SK-N-SH (cell line): ENCODE data around the gene VPS26A. TPM values are rescaled to one million over a fixed set of nuclear protein-coding genes. Genes with fewer than 3 reads are reported as not detected.

Experiments
- CTCF ChIA-PET: fragments of 300-600, 350-600 bp; formaldehyde crosslinking; extraction: SDS; loops from one replicate; lab custom pipeline; 2021; lab: Yijun Ruan, JAX
- POLR2A ChIA-PET: fragments of 350-600 bp; sonication (Branson Sonifier 250); formaldehyde crosslinking; extraction: SDS; loops from one replicate; lab custom pipeline; 2020; ENCODE audit warnings: antibody characterized with exemption, inconsistent platforms; lab: Yijun Ruan, JAX
- DNase-seq: peaks from one replicate; pipeline ENCODE4 v3.0.0; 2012
- H2AFZ ChIP-seq: fragments of 200-600 bp; sonication (generic); 2 replicates; pipeline ENCODE4 v1.8.1; 2016; ENCODE audit warnings: antibody characterized with exemption, mild to moderate bottlenecking, low read depth
- H3F3A ChIP-seq: fragments of 200-600 bp; sonication (generic); replicated peaks from 2 replicates; pipeline ENCODE3; 2016; ENCODE audit warnings: antibody characterized with exemption, mild to moderate bottlenecking; ENCODE audit not compliant: insufficient read depth
- H3K27ac ChIP-seq, 2 experiments: fragments of 200-500 bp in 1 of 2; fragments of 200-600 bp in 1 of 2; sonication (Bioruptor generic) in 1 of 2; sonication (generic), shearing (Covaris generic) in 1 of 2; 2 replicates each; pipeline versions ENCODE4 v1.5.1 to v1.6.1; 2014 to 2016; ENCODE audit warnings: low read depth in 2 of 2, inconsistent platforms in 1 of 2, low read length in 1 of 2, mild to moderate bottlenecking in 1 of 2, mixed read lengths in 1 of 2
- H3K27me3 ChIP-seq: fragments of 200-600 bp; sonication (generic), shearing (Covaris generic); 2 replicates; pipeline ENCODE4 v1.6.1; 2016; ENCODE audit warnings: mixed run types; ENCODE audit not compliant: insufficient read depth
- H3K36me3 ChIP-seq, 2 experiments: fragments of 200-500 bp in 1 of 2; fragments of 200-600 bp in 1 of 2; sonication (Bioruptor generic) in 1 of 2; sonication (generic) in 1 of 2; replicated peaks in 1 of 2; 2 replicates each; pipeline versions ENCODE3 to v1.5.1; 2014 to 2016; ENCODE audit warnings: low read length in 1 of 2, mild to moderate bottlenecking in 1 of 2; ENCODE audit not compliant: insufficient read depth in 2 of 2, control insufficient read depth in 1 of 2
- H3K4me1 ChIP-seq, 2 experiments: fragments of 200-500 bp in 1 of 2; fragments of 200-600 bp in 1 of 2; sonication (Bioruptor generic) in 1 of 2; sonication (generic), shearing (Covaris generic) in 1 of 2; 2 replicates each; pipeline versions ENCODE4 v1.5.1 to v1.6.1; 2014 to 2016; ENCODE audit warnings: low read depth in 1 of 2, low read length in 1 of 2, mixed run types in 1 of 2; ENCODE audit not compliant: insufficient read depth in 2 of 2, control insufficient read depth in 1 of 2
- H3K4me2 ChIP-seq: fragments of 200-600 bp; sonication (generic), shearing (Covaris generic); 2 replicates; pipeline ENCODE4 v1.6.1; 2017; ENCODE audit warnings: mixed run types
- H3K4me3 ChIP-seq, 2 experiments: fragments of 200-500 bp in 1 of 2; fragments of 200-600 bp in 1 of 2; sonication (Bioruptor generic) in 1 of 2; sonication (generic), shearing (Covaris generic) in 1 of 2; 2 replicates each; pipeline versions ENCODE4 v1.5.1 to v1.8.1; 2014 to 2016; ENCODE audit warnings: low read depth in 2 of 2, inconsistent platforms in 1 of 2, low read length in 1 of 2, mild to moderate bottlenecking in 1 of 2, mixed read lengths in 1 of 2, moderate library complexity in 1 of 2
- H3K79me2 ChIP-seq: fragments of 200-600 bp; sonication (generic); 2 replicates; pipeline ENCODE4 v1.8.1; 2017; ENCODE audit warnings: mild to moderate bottlenecking; ENCODE audit not compliant: insufficient read depth
- H3K9ac ChIP-seq: fragments of 200-600 bp; sonication (generic); 2 replicates; pipeline ENCODE4 v1.6.1; 2017; ENCODE audit warnings: mixed run types
- H3K9me2 ChIP-seq: fragments of 200-600 bp; sonication (generic); 2 replicates; pipeline ENCODE4 v1.6.1; 2017; ENCODE audit warnings: mixed run types
- H3K9me3 ChIP-seq: fragments of 200-600 bp; sonication (generic); 2 replicates; pipeline ENCODE4 v1.6.1; 2017; ENCODE audit warnings: mixed run types, mild to moderate bottlenecking, moderate library complexity
- H4K20me1 ChIP-seq: fragments of 200-600 bp; sonication (generic); 2 replicates; pipeline ENCODE4 v1.6.1; 2017; ENCODE audit warnings: mild to moderate bottlenecking, mixed run types; ENCODE audit not compliant: insufficient read depth
- CHD2 ChIP-seq: fragments of 150-350 bp; IDR thresholded peaks from 2 replicates; pipeline ENCODE4 v1.6.1; 2018; ENCODE audit warnings: low read length; ENCODE audit not compliant: partially characterized antibody
- ELF1 ChIP-seq: IDR thresholded peaks from 2 replicates; pipeline ENCODE4 v1.4.0; 2012
- EP300 ChIP-seq, 2 experiments: IDR thresholded peaks; 2 replicates each; pipeline versions ENCODE4 v1.4.0 to v1.6.1; 2012; ENCODE audit warnings: borderline replicate concordance in 1 of 2, low read depth in 1 of 2, low read length in 1 of 2
- FOSL2 ChIP-seq: IDR thresholded peaks from 2 replicates; pipeline ENCODE4 v1.4.0; 2012; ENCODE audit warnings: low read depth, mild to moderate bottlenecking, moderate library complexity, borderline replicate concordance
- GABPA ChIP-seq: IDR thresholded peaks from 2 replicates; pipeline ENCODE4 v1.4.0; 2012; ENCODE audit warnings: low read depth, mild to moderate bottlenecking
- GATA2 ChIP-seq: sonication (generic); formaldehyde crosslinking; IDR thresholded peaks from 2 replicates; pipeline ENCODE4 v1.5.0; 2020; ENCODE audit warnings: mild to moderate bottlenecking, missing genetic modification reagents
- IRF3 ChIP-seq: fragments of 150-350 bp; IDR thresholded peaks from 2 replicates; pipeline ENCODE4 v1.6.1; 2016; ENCODE audit warnings: mild to moderate bottlenecking, low read depth, low read length
- MXI1 ChIP-seq: IDR thresholded peaks from 2 replicates; pipeline ENCODE4 v1.6.1; 2012; ENCODE audit warnings: mild to moderate bottlenecking, low read depth, low read length, improper control_type of control experiment
- NFIC ChIP-seq: IDR thresholded peaks from 2 replicates; pipeline ENCODE4 v1.4.0; 2012; ENCODE audit warnings: borderline replicate concordance
- PBX3 ChIP-seq: IDR thresholded peaks from 2 replicates; pipeline ENCODE4; 2012
- RAD21 ChIP-seq: IDR thresholded peaks from 2 replicates; pipeline ENCODE4 v1.6.1; 2012; ENCODE audit warnings: mild to moderate bottlenecking, low read length
- REST ChIP-seq: IDR thresholded peaks from 2 replicates; pipeline ENCODE4 v1.6.1; 2012; ENCODE audit warnings: mild to moderate bottlenecking, low read depth, low read length, moderate library complexity
- WGBS: methylation state at CpG from one replicate; pipeline ENCODE4 v1.1.6; 2017; ENCODE audit warnings: low lambda C conversion rate; 5-methylcytosine and 5-hydroxymethylcytosine counted together
- polyA plus RNA-seq, 3 experiments: library from polyadenylated mRNA; depleted of rRNA; stranded (reverse); fragments of >200 nt; gene quantifications; 2 replicates each; pipeline ENCODE4 v1.2.3, GENCODE V29; 2012

Gene VPS26A
- polyA plus RNA-seq, 1 of the 3 experiments (the other 2 are of a cell fraction): 10.6 TPM

- no peak for TF ChIP-seq IRF3
- TF ChIP-seq GATA2 (CRISPR knock-in tag): no peak
- no peak for TF ChIP-seq REST
- no peak for TF ChIP-seq ELF1
- TF ChIP-seq, all 33 proteins: peak for 0
Measured at GRCh38 chr10:69208761-69209160, 84.8 kb downstream of the VPS26A start (continued).

- no peaks in the 10 kb centered on the region for H4K20me1 ChIP-seq
- CTCF ChIA-PET: no interaction called here
- TF ChIP-seq FOSL2: no peak
- no peak for TF ChIP-seq CHD2
- no peak for TF ChIP-seq MXI1
- TF ChIP-seq RAD21: no peak
- no peak for TF ChIP-seq NFIC
- TF ChIP-seq EP300 (IDR thresholded peaks at IDR 0.05; ENCODE audit: borderline replicate concordance in 1 of 2, low read depth in 1 of 2, low read length in 1 of 2): no peak
- TF ChIP-seq GABPA: no peak
- no peak for TF ChIP-seq PBX3
Measured at GRCh38 chr10:69209787-69210484, 86.0 kb downstream of the VPS26A start.

More at GRCh38 chr10:69209787-69210484, 86.0 kb downstream of the VPS26A start:
- 81% methylated on average over 3 of the region's 3 CpGs for WGBS
- Histone ChIP-seq H3K36me3 (peaks cover 24 to 32% of the 10 kb centered on the region in 2 experiments), H3K9me3 (no peaks in the 10 kb centered on the region), H2AFZ (no peak overlapping the region), H3K27ac (no peak overlapping the region), H3K4me1 (no peaks in the 10 kb centered on the region), H3K9ac (no peak overlapping the region), H3K9me2 (no peaks in the 10 kb centered on the region), H3K27me3 (no peaks in the 10 kb centered on the region), H3F3A (no peaks in the 10 kb centered on the region), H3K4me2 (no peak overlapping the region), H3K4me3 (no peak overlapping the region), H3K79me2 (no peaks in the 10 kb centered on the region)
- POLR2A ChIA-PET: no interaction called here
- DNase-seq: no peak
